ENCODE results near the gene CYP2S1. TPM values are rescaled to one million over a fixed set of nuclear protein-coding genes. Genes with fewer than 3 reads are reported as not detected.

The CYP2S1 gene
- total RNA-seq, 1 donor from 2014 or later: 17.5 TPM

DNA sequence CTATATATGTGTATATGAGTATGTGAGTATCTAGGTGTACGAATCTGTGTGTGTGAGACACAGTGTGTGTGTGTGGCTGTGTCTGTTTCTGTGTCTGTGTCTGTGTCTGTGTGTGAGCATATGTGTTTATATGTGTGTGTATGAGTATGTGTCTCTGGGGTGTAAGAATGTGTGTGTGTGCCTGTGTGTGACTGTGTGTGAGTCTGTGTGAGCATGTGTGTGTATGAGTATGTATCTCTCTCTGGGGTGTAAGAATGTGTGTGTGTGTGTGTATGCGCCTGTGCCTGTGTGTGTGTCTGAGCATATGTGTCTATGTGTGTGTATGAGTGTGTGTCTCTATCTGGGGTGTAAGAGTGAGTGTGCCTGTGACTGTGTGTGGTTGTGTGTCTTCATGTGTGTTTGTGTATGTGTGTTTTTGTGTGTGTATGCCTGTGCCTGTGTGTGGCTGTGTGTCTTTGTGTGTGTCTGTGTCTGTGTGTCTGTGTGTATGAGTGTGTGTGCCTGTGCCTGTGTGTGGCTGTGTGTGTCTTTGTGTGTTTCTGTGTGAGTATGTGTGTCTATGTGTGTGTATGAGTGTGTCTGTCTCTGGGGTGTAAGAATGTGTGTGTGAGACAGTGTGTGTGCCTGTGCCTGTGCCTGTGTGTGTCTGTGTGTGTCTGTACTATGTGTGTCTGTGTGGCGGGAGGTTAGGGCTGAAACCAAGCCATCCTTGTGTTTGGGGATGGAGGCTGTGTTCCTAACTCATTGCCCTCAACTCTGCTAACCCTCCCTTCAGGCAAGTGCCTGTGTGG, 37.2 kb downstream of the CYP2S1 start:
- no peaks in the 10 kb centered on the region for H3K9me3 Mint-ChIP-seq (ENCODE audit: unreplicated experiment)
- no peak overlapping the region for H3K27ac Mint-ChIP-seq (ENCODE audit: unreplicated experiment)
- DNase-seq (ENCODE audit: low spot score): no peak
- peaks cover 8% of the 10 kb centered on the region for H3K4me1 Mint-ChIP-seq (ENCODE audit: unreplicated experiment)
- H3K36me3 Mint-ChIP-seq (ENCODE audit: low read depth, unreplicated experiment): peaks cover 6% of the 10 kb centered on the region
- no peak overlapping the region for H3K4me3 Mint-ChIP-seq (ENCODE audit: unreplicated experiment)
- H3K27me3 Mint-ChIP-seq (ENCODE audit: unreplicated experiment): peaks cover 11% of the 10 kb centered on the region
- TF ChIP-seq, protein P1, sequence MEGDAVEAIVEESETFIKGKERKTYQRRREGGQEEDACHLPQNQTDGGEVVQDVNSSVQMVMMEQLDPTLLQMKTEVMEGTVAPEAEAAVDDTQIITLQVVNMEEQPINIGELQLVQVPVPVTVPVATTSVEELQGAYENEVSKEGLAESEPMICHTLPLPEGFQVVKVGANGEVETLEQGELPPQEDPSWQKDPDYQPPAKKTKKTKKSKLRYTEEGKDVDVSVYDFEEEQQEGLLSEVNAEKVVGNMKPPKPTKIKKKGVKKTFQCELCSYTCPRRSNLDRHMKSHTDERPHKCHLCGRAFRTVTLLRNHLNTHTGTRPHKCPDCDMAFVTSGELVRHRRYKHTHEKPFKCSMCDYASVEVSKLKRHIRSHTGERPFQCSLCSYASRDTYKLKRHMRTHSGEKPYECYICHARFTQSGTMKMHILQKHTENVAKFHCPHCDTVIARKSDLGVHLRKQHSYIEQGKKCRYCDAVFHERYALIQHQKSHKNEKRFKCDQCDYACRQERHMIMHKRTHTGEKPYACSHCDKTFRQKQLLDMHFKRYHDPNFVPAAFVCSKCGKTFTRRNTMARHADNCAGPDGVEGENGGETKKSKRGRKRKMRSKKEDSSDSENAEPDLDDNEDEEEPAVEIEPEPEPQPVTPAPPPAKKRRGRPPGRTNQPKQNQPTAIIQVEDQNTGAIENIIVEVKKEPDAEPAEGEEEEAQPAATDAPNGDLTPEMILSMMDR (IDR thresholded peaks at IDR 0.05; ENCODE audit: unreplicated experiment): no peak

DNA sequence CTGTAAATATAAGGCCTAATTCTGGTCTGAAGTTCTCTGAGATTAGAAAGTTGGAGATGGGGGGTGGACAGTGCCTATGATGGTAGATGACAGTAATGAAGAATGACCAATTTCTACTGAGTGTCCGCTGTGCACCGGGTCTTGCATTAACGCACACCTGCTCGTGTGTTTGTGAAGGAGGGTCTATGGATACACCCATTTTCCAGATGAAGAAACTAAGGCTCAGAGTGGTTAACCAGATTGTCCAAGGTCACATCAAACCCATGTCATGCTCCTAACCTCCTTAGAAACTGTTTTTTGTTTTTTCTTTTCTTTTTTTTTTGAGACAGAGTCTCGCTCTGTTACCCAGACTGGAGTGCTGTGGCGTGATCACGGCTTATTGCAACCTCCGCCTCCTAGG, 39.7 kb downstream of the CYP2S1 start:
- TF ChIP-seq, protein P1 (IDR thresholded peaks at IDR 0.05; ENCODE audit: unreplicated experiment): no peak
- Mint-ChIP-seq H3K9me3 (ENCODE audit: unreplicated experiment) (no peaks in the 10 kb centered on the region), H3K4me1 (ENCODE audit: unreplicated experiment) (no peaks in the 10 kb centered on the region), H3K27me3 (ENCODE audit: unreplicated experiment) (peaks cover 9% of the 10 kb centered on the region), H3K4me3 (ENCODE audit: unreplicated experiment) (no peak overlapping the region), H3K36me3 (ENCODE audit: low read depth, unreplicated experiment) (peaks cover 3% of the 10 kb centered on the region), H3K27ac (ENCODE audit: unreplicated experiment) (no peak overlapping the region)
- DNase-seq (ENCODE audit: low spot score): no peak

GRCh38 chr19:41233748-41234240, 40.8 kb downstream of the CYP2S1 start:
- Mint-ChIP-seq H3K36me3 (ENCODE audit: low read depth, unreplicated experiment) (peaks cover 3% of the 10 kb centered on the region), H3K9me3 (ENCODE audit: unreplicated experiment) (no peaks in the 10 kb centered on the region), H3K4me3 (ENCODE audit: unreplicated experiment) (no peak overlapping the region), H3K27ac (ENCODE audit: unreplicated experiment) (peak overlapping the region; percentile 72), H3K4me1 (ENCODE audit: unreplicated experiment) (no peaks in the 10 kb centered on the region), H3K27me3 (ENCODE audit: unreplicated experiment) (peaks cover 6% of the 10 kb centered on the region)
- no peak for DNase-seq (ENCODE audit: low spot score)
- TF ChIP-seq, protein P1 (IDR thresholded peaks at IDR 0.05; ENCODE audit: unreplicated experiment): no peak

DNA sequence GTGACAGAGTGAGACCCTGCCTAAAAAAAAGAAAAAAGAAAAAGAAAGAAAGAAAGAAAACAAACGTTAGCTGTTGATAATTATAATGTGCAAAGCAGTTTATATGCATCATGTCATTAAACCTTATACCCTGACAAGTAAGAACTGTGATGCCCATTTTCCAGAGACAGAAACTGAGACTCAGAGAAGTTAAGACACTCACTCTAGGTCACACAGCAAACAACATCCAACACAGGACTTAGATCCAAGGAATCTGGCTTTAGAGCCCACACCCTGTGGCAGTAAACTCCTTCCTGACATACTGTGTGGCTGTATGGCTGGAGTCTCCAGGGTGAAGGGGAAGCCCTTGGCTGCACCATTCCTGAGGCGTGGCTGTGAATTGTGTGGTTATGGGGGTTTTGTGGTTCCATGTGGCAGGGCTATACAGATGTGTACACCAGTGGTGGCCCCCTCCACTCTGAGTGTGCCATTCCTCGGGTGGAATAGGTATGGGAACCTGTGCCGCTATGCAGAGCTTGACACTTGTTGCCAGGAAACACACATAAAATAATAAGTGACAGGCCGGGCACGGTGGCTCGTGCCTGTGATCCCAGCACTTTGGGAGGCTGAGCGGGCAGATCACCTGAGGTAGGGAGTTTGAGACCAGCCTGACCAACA, 41.6 kb downstream of the CYP2S1 start:
- TF ChIP-seq, protein P1 (IDR thresholded peaks at IDR 0.05; ENCODE audit: unreplicated experiment): no peak
- DNase-seq (ENCODE audit: low spot score): no peak
- peaks cover 3% of the 10 kb centered on the region for H3K36me3 Mint-ChIP-seq (ENCODE audit: low read depth, unreplicated experiment)
- H3K27me3 Mint-ChIP-seq (ENCODE audit: unreplicated experiment): peaks cover 6% of the 10 kb centered on the region
- H3K4me1 Mint-ChIP-seq (ENCODE audit: unreplicated experiment): no peaks in the 10 kb centered on the region
- no peaks in the 10 kb centered on the region for H3K9me3 Mint-ChIP-seq (ENCODE audit: unreplicated experiment)
- H3K4me3 Mint-ChIP-seq (ENCODE audit: unreplicated experiment): no peak overlapping the region
- no peak overlapping the region for H3K27ac Mint-ChIP-seq (ENCODE audit: unreplicated experiment)

DNA sequence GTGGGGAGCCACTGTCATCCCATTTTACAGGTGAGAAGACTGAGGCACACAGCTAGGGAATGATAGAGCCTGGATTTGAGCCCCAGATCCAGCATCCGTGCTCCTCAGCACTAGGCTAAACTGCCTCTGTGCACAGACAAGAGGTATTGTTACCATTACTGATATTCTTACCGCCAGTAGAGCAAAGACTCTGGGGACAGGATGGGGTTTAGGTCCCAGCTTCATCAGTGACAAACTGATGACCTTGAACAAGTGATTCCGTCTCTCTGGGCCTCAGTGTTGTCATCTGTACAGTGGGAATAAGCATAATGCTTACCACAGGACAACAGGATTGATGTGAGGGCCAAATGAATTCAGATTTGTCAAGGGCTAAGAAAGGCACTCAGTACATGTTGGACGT, 42.5 kb downstream of the CYP2S1 start:
- Mint-ChIP-seq H3K4me1 (ENCODE audit: unreplicated experiment) (no peaks in the 10 kb centered on the region), H3K27me3 (ENCODE audit: unreplicated experiment) (peaks cover 6% of the 10 kb centered on the region), H3K9me3 (ENCODE audit: unreplicated experiment) (no peaks in the 10 kb centered on the region), H3K27ac (ENCODE audit: unreplicated experiment) (no peak overlapping the region), H3K4me3 (ENCODE audit: unreplicated experiment) (no peak overlapping the region), H3K36me3 (ENCODE audit: low read depth, unreplicated experiment) (peaks cover 3% of the 10 kb centered on the region)
- no peak for DNase-seq (ENCODE audit: low spot score)
- TF ChIP-seq, protein P1 (IDR thresholded peaks at IDR 0.05; ENCODE audit: unreplicated experiment): no peak

Measured in endothelial cell (in vitro differentiated cells).